HG03469 (cell line): ENCODE data around the gene CPSF7.
"Not testable (repeated sequence)": the region's sequence is repeated elsewhere in the genome, so short reads cannot be mapped to it uniquely, and the experiment has no call there.

Experiments
- ATAC-seq: cut with Tn5 transposase; IDR thresholded peaks from one replicate; pipeline ENCODE4 v1.9.1; 2021; ENCODE audit warnings: mild to moderate bottlenecking, moderate library complexity, moderate number of reproducible peaks; ENCODE audit not compliant: unreplicated experiment

The CPSF7 gene

DNA sequence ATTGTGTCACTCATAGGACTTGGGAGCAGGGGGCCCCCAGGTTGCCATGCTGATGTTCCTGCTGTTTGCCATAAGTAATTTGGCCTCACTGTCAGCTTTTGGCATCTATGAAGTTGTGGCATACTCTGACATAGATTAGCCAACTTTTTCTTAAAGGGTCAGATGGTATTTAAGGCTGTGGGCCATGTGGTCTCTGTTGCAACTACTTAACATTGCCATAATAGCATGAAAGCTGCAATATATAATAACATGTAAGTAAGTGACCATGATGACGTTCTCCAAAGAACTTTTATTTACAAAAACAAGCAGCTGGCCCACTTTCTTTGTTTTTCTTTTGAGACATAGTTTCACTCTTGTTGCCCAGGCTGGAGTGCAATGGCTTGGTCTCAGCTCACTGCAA is 39.6 kb downstream of the CPSF7 start:
- ATAC-seq = no peak

DNA sequence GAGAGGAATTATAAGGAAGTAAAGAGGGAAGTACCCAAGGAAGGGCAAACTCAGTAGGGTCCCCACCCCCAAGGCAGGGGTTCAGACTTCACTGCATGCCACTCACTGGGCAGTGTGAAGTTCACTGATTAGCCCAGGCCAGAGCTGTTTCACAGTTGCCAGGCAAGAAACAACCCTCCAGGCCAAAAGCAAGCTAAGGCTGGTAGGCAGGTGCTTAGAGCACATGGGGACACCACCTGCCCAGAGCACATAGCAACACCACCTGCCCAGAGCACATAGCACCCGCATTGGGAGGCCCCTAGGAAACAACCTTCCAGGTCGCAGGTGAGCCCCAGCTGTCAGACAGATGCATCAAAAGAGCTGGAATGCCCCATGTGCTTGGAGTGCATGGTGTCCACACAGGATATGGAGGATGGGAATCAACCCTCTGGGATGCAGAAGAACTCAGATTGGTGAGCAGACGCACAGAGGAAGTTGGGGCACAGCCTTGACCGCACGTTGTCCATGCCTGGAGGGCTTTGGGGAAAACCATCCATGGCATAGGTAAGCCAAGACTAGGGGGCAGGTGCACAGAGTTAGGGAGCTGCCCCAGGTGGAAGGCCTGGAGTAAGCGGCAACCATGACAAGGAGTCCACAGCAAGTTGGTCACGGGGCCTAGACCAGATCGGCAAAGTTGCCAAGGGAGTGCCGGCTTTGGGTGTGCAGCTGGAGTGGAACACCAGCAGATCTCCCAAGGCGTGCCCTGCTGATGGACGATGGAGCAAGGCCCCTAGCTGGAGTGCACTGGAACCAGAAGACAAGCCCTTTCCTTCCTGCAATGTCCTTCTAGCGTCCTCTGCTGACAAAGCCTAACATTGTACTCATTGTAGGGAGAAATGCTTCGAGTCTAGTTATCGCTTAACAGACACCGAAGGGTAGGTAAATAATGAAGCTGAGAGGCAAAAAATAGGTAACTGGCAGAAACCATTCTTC is 45.2 kb downstream of the CPSF7 start:
- no peak for ATAC-seq

DNA sequence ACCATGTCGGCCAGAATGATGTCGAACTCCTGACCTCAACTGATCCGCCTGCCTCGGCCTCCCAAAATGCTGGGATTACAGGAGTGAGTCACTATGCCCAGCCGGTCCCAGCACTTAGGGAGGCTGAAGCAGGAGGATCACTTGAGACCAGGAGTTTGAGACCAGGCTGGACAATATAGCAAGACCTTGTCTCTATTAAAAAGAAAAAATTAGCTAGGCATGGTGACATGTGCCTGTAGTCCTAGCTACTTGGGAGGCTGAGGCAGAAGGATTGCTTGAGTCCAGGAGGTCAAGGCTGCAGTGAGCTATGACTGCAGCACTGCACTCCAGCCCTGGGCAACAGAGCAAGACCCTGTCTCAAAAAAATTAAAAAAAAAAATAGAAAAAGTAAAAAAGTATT is 45.9 kb downstream of the CPSF7 start:
- not testable (repeated sequence) for ATAC-seq

DNA sequence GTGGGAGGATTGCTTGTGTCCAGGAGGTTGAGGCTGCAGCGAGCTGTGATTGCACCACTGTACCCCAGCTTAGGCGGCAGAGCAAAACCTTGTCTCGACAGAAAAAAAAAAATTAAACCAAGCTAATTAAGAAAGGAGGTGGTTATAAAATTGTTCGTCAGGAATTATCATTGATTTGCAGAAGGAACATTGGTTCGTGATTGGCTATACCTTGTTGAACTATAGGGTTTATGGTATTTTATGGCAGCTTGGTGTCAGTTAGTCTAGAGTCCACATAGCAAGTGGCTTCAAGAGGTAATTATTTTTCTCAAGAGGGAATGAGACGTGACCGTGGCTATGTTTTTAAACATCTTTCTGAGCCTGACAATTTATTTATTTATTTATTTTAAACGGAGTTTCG is 48.9 kb downstream of the CPSF7 start:
- ATAC-seq = no peak

DNA sequence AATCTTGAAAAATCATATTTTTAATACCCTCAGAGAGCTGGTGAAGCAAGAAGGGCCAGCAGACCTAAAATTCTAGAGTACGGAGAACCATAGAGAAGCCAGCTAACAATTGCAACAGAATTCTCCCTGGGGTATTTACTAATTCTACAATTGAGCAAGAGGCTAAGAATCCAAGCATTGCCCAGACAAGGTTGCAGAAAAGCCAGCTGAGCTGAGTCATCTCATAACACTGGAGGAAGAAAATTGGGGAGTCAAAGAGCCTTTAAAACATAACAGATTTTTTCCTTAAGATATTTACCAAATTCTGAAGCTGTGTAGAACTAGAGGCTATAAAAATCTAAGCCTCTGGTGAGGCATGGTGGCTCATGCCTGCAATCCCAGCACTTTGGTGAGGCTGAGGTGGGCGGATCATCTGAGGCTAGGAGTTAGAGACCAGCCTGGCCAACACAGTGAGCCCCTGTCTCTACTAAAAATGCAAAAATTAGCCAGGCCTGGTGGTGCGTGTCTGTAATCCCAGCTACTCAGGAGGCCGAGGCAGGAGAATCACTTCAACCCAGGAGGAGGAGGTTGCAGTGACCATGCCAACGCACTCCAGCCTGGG is 51.0 kb downstream of the CPSF7 start:
- no peak for ATAC-seq

DNA sequence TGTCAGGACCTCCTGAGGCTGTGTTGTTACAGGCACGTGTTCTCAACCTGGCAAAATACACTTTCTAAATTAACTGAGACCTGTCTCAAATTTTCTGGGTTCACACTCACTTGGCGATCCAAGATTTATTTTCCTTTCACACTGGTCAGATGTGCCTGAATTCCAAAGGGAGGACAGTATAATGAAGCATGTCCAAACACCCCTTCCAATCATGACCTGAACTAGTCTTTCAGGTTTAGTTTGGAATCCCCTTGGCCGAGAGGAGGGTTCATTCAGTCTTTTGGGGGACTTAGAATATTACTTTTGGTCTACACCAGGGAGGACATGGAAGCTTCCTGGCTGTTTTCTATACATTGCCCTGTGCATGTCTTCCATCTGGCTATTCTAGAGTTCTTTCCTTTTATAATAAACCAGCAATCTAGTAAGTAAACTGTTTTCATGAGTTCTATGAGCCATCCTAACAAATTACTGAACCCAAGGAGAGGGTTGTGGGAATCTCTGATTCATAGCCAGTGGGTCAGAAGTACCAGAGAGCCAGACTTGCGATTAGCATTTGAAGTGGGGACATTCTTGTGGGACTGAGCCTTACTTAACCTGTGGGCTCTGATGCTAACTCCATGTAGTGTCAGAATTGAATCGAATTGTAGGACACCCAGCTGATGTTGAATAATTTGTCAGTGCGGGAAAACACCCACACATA is 52.2 kb downstream of the CPSF7 start:
- ATAC-seq = no peak

DNA sequence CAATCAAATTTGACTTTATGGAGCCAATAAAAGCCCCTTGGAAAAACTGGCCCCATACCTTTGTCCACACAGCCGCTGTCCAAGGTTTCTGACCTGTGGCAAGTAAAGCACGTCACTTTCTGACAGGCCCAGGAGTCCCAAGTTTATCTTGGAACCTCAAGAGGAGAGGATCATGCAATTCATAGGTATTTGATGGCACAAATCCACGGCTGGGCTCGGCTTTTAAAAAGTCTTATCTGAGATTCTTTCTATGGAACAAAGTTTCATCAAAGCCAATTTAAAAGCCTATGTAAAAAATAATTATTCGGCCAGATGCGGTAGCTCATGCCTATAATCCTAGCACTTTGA is 54.0 kb downstream of the CPSF7 start:
- no peak for ATAC-seq

DNA sequence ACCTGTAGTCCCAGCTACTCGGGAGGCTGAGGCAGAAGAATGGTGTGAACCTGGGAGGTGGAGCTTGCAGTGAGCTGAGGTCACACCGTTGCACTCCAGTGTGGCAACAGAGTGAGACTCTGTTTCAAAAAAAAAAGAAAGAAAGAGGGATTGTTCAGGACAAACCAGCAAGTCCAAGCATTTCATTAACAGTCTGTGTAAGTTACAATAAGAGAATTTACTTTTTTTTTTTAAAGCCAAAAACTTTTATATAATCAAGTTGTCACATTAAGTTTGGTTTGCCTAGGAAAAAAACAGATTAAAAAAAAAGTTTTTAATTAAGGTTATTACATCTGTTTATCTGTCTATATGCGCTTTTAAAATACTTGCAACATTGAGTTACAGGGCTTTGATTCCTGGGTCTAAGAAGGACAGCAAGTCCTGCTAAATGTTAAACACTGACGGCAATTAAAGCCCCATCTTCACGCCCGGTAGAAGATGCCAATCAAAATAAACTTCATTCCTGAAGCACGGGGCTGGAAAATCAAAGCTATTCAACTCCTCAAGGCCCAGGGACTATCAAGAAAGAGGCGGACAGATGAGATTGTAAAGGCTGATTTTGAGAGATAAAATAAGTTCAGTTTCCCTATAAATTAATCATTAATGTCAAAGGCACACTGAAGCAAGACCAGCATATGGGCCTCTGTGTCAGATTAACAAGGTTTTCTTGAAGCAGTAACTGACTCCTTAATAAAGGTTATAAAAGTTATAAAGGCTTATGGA is 56.9 kb downstream of the CPSF7 start:
- ATAC-seq = no peak

DNA sequence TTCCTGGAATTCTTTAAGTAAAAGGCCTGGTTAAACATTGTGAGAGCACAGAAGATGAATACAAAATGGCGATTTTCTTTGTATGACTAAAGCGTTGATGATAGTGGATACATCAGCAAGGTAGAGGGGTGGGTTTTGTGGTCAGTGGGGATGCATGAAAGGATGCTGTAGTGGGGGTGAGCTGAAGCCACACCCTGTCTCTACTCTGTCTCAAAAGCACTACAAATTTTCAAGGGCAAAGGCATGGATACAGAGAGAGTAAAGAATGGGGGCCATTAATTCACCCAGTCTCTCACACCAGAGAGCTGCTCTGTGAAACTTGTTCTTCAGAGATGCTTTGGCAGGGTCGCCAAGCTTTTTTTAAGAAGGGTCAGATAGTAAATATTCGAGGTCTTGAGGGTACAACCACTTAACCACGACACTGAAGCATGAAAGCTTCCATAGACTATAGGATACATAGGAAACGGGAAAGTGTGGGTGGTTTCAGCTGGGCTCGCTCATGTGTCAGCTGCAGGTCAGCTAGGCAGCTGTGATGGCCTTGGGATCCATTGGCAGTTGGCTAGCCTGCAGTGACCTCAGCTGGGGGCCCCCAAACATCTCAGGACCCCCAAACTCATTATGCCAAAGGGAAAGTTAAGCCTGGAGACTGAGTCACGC is 59.3 kb downstream of the CPSF7 start:
- no peak for ATAC-seq

DNA sequence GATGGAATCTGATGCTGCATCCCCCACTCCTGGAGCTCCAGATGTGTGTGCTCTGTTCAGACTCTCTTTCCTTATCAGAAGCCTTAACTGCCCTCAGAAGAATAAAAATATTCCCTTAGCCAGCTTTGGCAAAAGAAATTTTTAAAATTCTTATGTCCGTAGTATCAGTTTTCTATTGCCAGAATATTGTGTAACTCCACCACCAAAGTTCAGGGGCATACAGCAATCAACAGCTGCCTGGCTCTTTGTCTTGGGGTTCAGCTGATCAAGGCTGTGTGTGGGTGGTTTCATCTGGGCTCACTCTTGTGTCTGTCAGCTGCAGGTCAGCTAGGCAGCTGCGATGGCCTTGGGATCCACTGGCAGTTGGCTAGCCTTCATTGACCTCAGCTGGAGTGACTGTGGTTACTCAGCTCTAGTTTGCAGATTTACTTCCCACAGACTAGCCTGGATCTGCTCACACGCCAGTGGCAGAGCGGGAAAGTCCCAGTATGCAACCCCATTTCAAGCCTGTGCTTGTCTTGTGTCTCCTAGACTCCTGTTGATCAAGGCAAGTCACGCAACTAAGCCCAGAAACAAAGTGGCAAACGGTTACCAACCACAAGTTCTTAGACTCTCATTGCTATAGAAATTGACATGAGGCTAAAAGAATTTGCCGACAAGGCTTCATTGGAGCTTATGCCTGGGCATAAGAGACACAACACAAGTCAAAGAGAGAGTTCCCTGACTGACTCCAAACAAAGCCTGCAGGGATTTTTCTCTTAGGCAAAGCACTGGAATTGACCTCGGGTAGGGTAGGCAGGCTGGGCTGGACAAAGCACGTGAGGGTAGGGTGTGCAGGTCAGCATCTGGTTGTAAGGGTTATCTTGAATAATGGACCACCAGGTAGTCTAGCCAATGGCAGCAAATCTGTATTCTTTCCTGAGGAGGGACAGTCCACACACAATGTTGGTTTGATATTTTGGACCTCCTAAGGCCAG is 60.1 kb downstream of the CPSF7 start:
- ATAC-seq = no peak

DNA sequence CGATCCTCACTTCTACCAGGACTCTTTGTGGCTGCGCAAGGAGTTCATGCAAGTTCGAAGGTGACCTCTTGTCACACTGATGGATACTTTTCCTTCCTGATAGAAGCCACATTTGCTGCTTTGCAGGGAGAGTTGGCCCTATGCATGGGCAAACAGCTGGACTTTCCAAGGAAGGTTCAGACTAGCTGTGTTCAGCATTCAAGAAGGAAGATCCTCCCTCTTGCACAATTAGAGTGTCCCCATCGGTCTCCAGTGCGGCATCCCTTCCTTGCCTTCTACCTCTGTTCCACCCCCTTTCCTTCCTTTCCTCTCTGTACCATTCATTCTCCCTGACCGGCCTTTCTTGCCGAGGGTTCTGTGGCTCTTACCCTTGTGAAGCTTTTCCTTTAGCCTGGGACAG is 61.1 kb downstream of the CPSF7 start:
- ATAC-seq = no peak

DNA sequence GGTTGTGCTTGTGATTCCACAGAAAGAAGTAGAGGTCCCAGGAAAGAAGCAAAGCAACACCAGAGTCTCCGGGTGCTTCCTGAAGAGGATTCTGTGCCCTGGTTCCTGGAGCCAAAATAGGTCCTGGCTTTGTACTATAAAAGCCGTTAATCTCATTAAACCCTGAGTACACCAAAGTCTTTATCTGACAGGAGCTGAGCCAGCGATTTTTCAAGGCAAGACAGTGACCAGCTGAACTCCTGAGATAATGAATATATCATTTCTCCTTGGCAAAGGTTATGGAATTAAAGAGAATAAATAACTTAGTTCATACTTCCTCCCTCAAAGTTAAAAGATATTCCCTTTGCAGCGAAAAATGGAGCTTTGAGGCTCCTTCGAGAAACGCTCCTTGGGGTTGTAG is 62.4 kb downstream of the CPSF7 start:
- no peak for ATAC-seq

DNA sequence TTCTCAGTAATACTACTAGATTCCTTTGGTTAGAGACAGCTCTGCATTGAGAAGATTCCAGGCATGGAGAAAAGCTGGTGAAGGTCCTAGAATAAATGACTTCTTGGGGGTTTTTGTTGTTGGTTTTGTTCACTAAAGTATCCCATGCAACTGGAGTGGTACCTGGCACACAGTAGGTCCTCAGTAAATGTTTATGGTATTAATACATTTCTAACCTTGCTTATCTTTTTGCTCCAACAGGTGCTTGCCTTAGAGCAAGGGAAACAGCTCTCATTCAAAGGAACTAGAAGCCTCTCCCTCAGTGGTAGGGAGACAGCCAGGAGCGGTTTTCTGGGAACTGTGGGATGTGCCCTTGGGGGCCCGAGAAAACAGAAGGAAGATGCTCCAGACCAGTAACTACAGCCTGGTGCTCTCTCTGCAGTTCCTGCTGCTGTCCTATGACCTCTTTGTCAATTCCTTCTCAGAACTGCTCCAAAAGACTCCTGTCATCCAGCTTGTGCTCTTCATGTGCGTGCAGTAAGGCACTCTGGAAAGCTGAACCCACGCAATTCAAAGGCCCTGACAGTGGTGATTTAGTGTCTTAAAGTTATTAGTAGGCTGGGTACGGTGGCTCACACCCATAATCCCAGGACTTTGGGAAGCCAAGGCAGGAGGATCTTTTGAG is 65.6 kb downstream of the CPSF7 start:
- ATAC-seq = no peak

DNA sequence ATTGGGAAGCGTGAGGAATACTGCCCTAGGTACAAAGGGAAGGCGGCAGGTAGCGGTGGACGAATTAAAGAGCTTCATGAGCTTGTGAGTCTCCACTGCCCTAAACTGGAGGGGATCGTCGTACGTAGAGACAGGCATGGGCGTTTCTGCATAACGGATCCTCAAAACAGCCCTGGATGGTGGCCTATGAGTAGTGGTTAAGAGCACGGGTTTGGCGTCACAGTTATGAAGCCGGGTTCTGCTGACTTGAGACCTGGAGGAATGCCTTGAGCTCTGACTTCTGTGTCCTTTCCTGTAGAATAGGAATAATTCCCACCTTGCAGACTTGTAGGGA is 67.3 kb downstream of the CPSF7 start:
- no peak for ATAC-seq

DNA sequence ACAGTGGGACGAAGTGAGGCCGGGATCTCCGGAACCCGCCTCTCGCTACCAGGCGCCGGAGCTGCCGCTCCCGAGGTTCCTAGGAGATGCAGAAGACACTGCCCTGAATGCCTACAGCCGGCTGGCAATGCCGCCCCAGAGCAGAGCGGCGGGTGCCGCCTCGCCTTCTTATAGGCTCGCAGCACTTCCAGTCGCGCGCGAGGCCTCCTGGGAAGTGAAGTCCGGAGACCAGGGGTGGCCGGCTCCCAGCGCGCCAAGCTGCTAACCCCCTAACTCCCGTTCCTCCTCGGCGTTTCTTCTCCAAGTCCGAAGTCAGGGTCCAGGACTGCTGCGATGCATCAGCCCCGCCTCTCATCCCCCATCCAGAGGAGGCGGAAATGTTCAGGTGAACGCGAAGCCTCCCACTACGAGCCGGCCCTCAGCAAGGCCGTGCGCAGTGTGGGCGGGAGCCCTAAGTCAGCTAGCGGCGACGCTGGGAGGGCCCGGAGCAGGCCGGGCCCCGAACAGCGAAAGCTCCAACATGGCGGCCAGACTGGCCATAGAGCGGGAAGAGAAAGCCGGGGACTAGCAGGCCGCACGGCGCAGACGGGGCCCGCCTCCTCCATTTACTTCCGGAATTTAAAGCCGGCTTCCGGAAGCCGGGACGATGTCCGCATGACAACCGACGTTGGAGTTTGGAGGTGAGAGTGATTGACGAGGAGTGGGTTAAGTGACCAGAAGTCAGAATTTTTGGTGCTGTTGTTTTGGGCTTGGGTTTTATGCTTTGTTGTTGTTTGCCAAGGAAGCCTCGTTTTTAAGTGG is 67.8 kb downstream of the CPSF7 start, which contains the start of the genes CYB561A3 and TMEM138:
TSS of gene CYB561A3 (minus strand) at position 142 of the 801 bp plus-strand sequence. CDS start 5,169 bp downstream, outside the sequence.
TSS of gene TMEM138 (plus strand) at position 634 of the 801 bp plus-strand sequence. CDS start 2,017 bp downstream, outside the sequence.
- ATAC-seq = peak; percentile 57

DNA sequence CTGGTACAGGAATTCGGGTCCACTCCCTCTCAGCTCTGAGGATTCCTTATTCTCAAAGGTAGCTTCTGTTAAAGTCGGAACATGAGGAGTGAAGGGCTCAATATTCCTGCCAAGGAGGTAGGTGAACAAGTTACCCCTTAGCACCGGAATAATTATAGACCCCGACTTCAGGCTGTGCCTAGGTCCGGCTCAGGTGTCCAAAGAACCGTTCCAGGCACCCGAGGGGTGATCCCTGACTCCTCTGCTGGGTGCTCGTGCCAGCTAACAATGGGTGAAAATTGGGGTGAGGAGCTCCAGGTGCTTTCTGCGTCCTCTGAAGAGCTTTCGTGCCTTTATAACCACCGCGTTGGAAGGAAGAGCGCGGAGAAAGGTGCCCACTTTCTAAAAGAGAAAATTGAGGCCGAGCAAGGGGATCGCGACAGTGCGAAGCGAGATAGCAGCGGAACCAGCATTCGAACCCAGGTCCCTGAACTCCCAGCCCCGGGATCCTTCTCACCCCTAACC is 68.5 kb downstream of the CPSF7 start:
- ATAC-seq = no peak

DNA sequence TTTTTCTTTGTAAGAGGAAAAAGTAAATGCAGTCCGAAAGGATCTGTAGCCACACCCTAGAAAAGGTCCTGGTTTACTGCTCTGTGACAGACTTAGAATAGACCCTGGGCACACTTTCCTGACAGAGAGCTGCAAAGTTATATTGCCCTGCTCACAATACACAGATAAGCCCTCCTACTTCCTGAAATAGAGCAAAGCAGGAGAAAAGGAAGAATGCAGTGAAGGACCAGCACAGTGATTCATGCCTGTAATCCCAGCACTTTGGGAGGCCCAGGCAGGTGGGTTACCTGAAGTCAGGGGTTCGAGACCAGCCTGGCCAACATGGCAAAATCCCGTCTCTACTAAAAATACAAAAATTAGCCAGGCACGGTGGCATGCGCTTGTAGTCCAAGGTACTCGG is 70.3 kb downstream of the CPSF7 start:
- no peak for ATAC-seq

DNA sequence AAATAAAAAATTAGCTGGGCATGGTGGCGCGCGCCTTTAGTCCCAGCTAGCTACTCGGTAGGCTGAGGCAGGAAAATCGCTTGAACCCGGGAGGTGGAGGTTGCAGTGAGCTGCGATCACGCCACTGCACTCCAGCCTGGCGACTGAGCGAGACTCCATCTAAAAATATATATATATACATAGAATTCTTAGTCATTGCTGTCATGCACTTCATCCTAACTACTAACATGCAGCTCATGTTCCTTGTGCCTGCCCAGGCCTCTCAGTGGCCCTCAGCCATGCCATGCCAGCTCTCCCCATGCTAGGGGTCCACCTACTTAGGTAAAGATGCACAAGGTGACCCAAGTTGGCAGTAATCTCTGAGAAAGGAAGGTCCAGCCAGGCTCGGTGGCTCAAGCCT is 71.2 kb downstream of the CPSF7 start:
- ATAC-seq = no peak
